SJSA1 (cell line): ENCODE measurements around the gene BBX. TPM values are rescaled to one million over a fixed set of nuclear protein-coding genes. Genes with fewer than 3 reads are reported as not detected.

ENCODE experiments used
- DNase-seq, 2 experiments: peaks; one replicate each; pipeline ENCODE4 v3.0.0-alpha.2; 2015 to 2020; ENCODE audit warnings: low spot score in 2 of 2, low read depth in 1 of 2
- H3K27ac ChIP-seq: fragments of 250-450 bp; sonication (Bioruptor Pico); 2 replicates; pipeline ENCODE4 v1.5.1; 2020; ENCODE audit warnings: mild to moderate bottlenecking, moderate library complexity
- H3K27me3 ChIP-seq: fragments of 250-450 bp; sonication (Bioruptor Pico); replicated peaks from 2 replicates; pipeline ENCODE4 v1.5.1; 2020; ENCODE audit warnings: mild to moderate bottlenecking, moderate library complexity
- H3K36me3 ChIP-seq: fragments of 250-450 bp; sonication (Bioruptor Pico); 2 replicates; pipeline ENCODE4 v1.5.1; 2020; ENCODE audit warnings: mild to moderate bottlenecking
- H3K4me1 ChIP-seq: fragments of 250-450 bp; sonication (Bioruptor Pico); replicated peaks from 2 replicates; pipeline ENCODE4 v1.6.1; 2021; ENCODE audit warnings: mild to moderate bottlenecking
- H3K4me3 ChIP-seq: fragments of 250-450 bp; sonication (Bioruptor Pico); 2 replicates; pipeline ENCODE4 v1.5.1; 2020; ENCODE audit warnings: mild to moderate bottlenecking
- H3K9me3 ChIP-seq: fragments of 250-450 bp; sonication (Bioruptor Pico); replicated peaks from 2 replicates; pipeline ENCODE4 v1.5.1; 2020; ENCODE audit warnings: mild to moderate bottlenecking
- total RNA-seq: library from RNA; depleted of rRNA; stranded (reverse); fragments of >200 nt; shearing (Covaris generic); gene quantifications from 2 replicates; pipeline ENCODE4 v1.2.3, GENCODE V29; 2014

The BBX gene
- total RNA-seq, 1 experiment from 2014 or later: 42.0 TPM

DNA sequence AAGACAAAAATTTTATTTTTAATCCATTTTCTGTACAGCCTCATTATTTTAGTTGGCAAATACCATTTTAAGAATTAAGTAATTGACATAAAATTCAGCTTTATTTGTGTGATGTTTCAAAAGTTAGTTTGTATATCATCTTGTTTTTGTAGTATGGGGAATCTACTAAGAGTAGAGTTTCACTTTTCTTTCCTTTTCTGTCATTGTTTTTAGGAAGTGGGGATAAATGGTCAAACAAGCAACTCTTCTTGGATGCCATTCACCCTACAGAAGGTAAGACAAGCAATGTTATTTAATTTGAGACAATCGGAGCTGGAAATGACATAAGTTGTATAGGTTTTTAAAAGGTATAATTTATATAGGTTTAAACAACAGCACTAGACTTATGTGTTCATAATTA lies 268.3 kb downstream of the BBX start:
- no peak for DNase-seq

DNA sequence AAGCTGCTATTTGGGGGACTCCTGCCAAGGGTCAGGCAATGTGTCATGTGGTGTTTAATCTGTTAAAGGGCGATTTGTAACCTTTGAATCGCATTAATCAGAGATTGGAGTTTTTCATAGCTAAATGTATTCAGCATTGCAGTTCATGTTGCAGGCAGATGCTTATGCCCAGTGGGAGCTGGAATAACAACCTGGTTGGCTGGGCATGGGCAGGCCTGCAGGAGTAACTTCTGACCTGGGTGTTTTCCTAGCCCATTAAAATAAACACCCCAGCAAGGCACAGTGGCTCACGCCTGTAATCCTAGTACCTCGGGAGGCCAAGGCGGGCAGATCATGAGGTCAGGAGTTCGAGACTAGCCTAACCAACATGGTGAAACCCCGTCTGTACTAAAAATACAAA lies 268.7 kb downstream of the BBX start:
- Histone ChIP-seq H3K4me3 (no peak overlapping the region), H3K36me3 (peaks cover 6% of the 10 kb centered on the region; the same call in 1 of the 2 replicates), H3K9me3 (no peaks in the 10 kb centered on the region), H3K27me3 (no peaks in the 10 kb centered on the region), H3K4me1 (no peaks in the 10 kb centered on the region), H3K27ac (no peak overlapping the region)
- DNase-seq: no peak

More for the DNA sequence above, 268.3 kb downstream of the BBX start:
- Histone ChIP-seq H3K4me1 (no peaks in the 10 kb centered on the region), H3K36me3 (peaks cover 6% of the 10 kb centered on the region; the same call in 1 of the 2 replicates), H3K27me3 (no peaks in the 10 kb centered on the region), H3K27ac (no peak overlapping the region), H3K4me3 (no peak overlapping the region), H3K9me3 (no peaks in the 10 kb centered on the region)

GRCh38 chr3:107794664-107795443 lies 272.1 kb downstream of the BBX start:
- no peaks in the 10 kb centered on the region for H3K4me1 ChIP-seq
- no peak for DNase-seq
- no peak overlapping the region for H3K27ac ChIP-seq
- H3K9me3 ChIP-seq: no peaks in the 10 kb centered on the region
- no peak overlapping the region for H3K4me3 ChIP-seq
- no peaks in the 10 kb centered on the region for H3K27me3 ChIP-seq
- peaks cover 6% of the 10 kb centered on the region; the same call in 1 of the 2 replicates for H3K36me3 ChIP-seq

DNA sequence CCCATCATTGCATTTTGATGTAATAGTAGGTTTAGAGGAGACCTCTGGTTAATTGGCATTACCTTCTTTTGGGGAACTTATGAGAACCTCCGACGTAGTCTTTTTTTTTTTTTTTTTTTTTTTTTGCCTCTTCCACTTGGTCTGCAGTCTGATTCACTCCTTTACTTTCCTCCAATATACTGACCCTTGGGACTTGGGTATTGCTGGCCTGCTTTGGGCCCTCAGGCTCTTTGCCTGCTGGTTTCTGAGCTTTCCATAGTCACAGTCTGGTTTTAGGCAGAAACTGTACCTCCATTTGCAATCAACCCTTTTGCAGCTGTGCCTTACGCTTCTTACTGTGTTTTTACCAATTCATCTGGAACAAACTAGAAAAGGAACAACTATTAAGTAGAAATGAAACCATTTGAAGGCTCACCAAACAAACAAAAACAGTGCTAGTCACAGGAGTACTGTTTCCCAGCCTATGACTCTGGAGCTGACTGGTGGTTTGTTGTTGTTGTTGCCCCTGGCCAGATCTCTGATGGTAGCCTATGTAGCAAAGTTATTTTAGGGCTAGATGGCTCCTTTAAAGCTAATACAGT lies 272.8 kb downstream of the BBX start:
- no peaks in the 10 kb centered on the region for H3K9me3 ChIP-seq
- H3K36me3 ChIP-seq: peaks cover 6% of the 10 kb centered on the region; the same call in 1 of the 2 replicates
- H3K27ac ChIP-seq: no peak overlapping the region
- no peak overlapping the region for H3K4me3 ChIP-seq
- no peaks in the 10 kb centered on the region for H3K27me3 ChIP-seq
- H3K4me1 ChIP-seq: no peaks in the 10 kb centered on the region
- no peak for DNase-seq

- Histone ChIP-seq H3K4me1 (no peaks in the 10 kb centered on the region), H3K4me3 (no peak overlapping the region), H3K27me3 (no peaks in the 10 kb centered on the region), H3K9me3 (no peaks in the 10 kb centered on the region), H3K36me3 (peaks cover 11% of the 10 kb centered on the region; the same call in 1 of the 2 replicates), H3K27ac (no peak overlapping the region)
- DNase-seq: no peak
These were observed 274.0 kb downstream of the BBX start for GRCh38 chr3:107796791-107797190.

DNA sequence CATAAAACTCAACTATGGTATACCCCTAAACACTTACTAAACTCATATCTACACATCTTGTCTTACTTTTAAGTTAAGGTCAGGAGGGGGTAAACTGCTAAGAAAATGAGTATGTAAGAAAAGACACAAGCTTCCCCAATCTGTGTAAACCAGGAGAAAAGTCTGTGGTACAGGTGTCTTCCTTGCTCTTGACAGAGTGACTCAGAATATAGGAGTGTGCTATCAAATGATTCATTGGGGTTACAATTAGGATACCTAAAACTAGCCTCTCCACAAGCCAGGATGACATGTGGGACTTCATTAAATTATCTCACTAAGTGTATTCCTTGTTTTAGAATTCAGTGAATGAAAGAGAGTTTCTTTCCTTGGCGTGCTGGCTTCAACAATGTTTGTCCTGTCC lies 274.8 kb downstream of the BBX start:
- H3K9me3 ChIP-seq: no peaks in the 10 kb centered on the region
- no peak for DNase-seq
- peaks cover 12% of the 10 kb centered on the region; the same call in 1 of the 2 replicates for H3K36me3 ChIP-seq

GRCh38 chr3:107798381-107798780 lies 275.6 kb downstream of the BBX start:
- Histone ChIP-seq H3K27ac (no peak overlapping the region), H3K27me3 (no peaks in the 10 kb centered on the region)
- no peak for DNase-seq

More for the DNA sequence above, 274.8 kb downstream of the BBX start:
- Histone ChIP-seq H3K27me3 (no peaks in the 10 kb centered on the region), H3K27ac (no peak overlapping the region), H3K4me3 (no peak overlapping the region), H3K4me1 (no peaks in the 10 kb centered on the region)

GRCh38 chr3:107800710-107801109 lies 277.9 kb downstream of the BBX start:
- no peak overlapping the region for H3K4me3 ChIP-seq
- H3K9me3 ChIP-seq: no peaks in the 10 kb centered on the region
- no peaks in the 10 kb centered on the region for H3K27me3 ChIP-seq
- no peaks in the 10 kb centered on the region for H3K4me1 ChIP-seq
- no peak for DNase-seq
- no peak overlapping the region for H3K27ac ChIP-seq
- peaks cover 26% of the 10 kb centered on the region for H3K36me3 ChIP-seq

More at GRCh38 chr3:107798381-107798780, 275.6 kb downstream of the BBX start:
- peaks cover 18% of the 10 kb centered on the region for H3K36me3 ChIP-seq
- H3K9me3 ChIP-seq: no peaks in the 10 kb centered on the region
- no peak overlapping the region for H3K4me3 ChIP-seq
- H3K4me1 ChIP-seq: no peaks in the 10 kb centered on the region

GRCh38 chr3:107803170-107803569 lies 280.4 kb downstream of the BBX start:
- H3K36me3 ChIP-seq: peaks cover 32% of the 10 kb centered on the region
- no peak overlapping the region for H3K4me3 ChIP-seq
- H3K27ac ChIP-seq: no peak overlapping the region
- H3K9me3 ChIP-seq: no peaks in the 10 kb centered on the region
- DNase-seq: no peak
- H3K4me1 ChIP-seq: no peaks in the 10 kb centered on the region
- H3K27me3 ChIP-seq: no peaks in the 10 kb centered on the region

DNA sequence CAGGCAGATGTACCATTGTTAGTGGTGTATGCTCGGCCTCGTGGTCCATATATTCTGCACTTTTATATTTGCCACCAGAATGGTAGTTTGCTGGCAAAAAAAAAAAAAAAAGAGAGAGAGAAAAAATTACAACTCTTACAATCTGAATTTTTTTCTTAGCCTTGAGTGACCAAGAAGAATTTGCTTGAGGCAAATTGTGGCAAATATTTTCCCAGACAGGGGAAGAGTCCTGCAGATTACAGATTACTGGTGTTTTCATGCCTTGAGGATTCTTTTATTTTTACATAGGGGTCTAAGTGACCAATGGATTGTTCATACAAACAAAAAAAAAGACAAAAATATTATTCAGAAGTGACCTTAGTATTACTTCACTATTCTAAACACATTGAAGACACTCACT lies 283.3 kb downstream of the BBX start:
- Histone ChIP-seq H3K9me3 (no peaks in the 10 kb centered on the region), H3K27ac (no peak overlapping the region), H3K36me3 (peaks cover 37% of the 10 kb centered on the region), H3K4me1 (no peaks in the 10 kb centered on the region), H3K4me3 (no peak overlapping the region), H3K27me3 (no peaks in the 10 kb centered on the region)
- DNase-seq: no peak

DNA sequence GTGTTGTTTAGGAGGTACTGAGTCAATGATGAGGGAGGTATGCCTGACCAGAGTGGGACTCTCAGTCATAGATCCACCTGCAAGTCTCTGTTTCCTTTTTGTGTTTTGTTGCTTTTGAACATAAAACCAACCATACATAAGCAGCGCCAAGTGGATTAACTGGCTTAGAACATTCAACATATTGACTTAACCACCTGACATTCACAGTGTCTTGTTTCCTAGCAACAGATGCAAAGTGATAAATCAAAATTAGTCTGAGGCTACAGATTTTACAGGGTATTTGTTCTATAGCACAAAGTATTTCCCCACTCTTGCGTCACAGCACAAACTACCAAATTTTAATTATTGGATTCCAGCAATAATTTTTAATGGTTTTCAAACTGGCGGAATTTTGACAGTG lies 283.8 kb downstream of the BBX start:
- H3K36me3 ChIP-seq: peaks cover 33% of the 10 kb centered on the region
- H3K9me3 ChIP-seq: no peaks in the 10 kb centered on the region
- DNase-seq: no peak
- no peaks in the 10 kb centered on the region for H3K27me3 ChIP-seq
- H3K27ac ChIP-seq: no peak overlapping the region
- H3K4me1 ChIP-seq: no peaks in the 10 kb centered on the region
- H3K4me3 ChIP-seq: no peak overlapping the region

DNA sequence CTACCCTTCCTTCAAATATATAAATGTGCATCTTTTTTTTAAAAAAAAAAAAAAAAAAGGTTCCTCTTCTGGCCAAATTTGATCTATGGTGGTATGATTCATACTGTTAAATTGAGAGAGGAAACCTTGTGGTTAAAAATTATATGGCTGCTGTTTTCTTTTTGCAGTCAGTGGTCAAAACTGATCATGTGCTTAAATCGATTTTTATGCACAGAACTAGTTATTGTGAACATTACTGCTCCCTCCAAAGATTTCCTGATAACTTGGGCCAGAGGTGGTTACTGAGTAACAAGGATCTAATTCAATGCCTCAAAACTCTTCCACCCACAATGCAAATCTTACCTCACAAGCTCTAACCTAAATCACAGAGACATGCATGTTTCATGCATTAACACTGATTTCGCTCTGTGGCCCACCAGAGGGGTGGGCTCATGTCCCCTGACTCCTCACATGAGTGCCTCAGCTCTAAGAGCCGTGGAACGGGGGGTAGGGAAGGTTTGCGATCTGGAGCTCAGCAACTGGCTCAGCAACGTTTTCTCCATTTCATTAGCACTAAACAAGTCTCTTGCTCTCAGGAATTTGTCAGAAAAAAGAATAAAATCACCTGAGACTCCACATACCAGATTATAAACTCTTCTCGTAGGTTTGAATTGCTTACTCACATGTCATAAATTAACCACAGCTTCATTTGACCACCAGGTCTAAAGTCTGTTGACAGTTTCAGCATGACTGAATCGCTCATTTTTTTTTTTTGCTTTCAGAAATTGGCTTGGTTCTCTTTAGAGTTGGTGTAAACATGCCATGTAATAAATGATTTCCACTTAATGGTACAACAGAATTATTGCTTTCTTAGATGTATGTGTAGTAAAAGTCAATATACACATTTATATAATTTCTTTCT lies 287.7 kb downstream of the BBX start:
- Histone ChIP-seq H3K9me3 (no peaks in the 10 kb centered on the region), H3K27me3 (no peaks in the 10 kb centered on the region), H3K36me3 (peaks cover 16% of the 10 kb centered on the region), H3K27ac (no peak overlapping the region), H3K4me1 (no peaks in the 10 kb centered on the region), H3K4me3 (no peak overlapping the region)
- DNase-seq: no peak

DNA sequence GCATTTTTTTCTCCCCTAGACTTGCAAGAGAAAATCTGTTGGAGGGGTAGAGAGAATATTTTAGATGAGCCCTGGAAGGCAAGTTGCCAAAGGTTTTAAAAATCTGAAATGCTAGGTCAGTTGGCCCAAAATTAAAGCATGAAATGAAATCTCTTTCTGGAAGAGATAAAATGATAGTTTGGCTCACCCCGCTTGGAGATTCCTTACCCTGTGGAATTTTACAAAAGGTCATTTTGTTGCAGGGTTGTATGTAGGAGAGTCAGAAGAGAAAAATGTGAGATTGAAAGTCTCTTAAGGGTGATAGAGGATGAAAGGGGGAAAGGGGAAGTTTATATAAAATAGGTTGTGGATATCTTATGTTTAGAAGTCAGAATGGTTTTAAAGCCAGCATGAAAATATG lies 290.3 kb downstream of the BBX start:
- Histone ChIP-seq H3K27ac (no peak overlapping the region), H3K4me3 (no peak overlapping the region), H3K4me1 (no peaks in the 10 kb centered on the region), H3K9me3 (no peaks in the 10 kb centered on the region), H3K36me3 (peaks cover 9% of the 10 kb centered on the region; the same call in 1 of the 2 replicates), H3K27me3 (peaks cover 6% of the 10 kb centered on the region; the same call in 1 of the 2 replicates)
- no peak for DNase-seq
